GM21529 (cell line): ENCODE results near the gene ZBTB38.

Experiments
- ATAC-seq: cut with Tn5 transposase; IDR thresholded peaks from one replicate; pipeline ENCODE4 v1.9.1; 2021; ENCODE audit not compliant: unreplicated experiment

Gene ZBTB38

GRCh38 chr3:141401573-141402475 lies 33.5 kb downstream of the ZBTB38 start:
- ATAC-seq: peak; percentile 44

GRCh38 chr3:141402476-141403171 lies 34.3 kb downstream of the ZBTB38 start:
- peak; percentile 42 for ATAC-seq

- ATAC-seq: no peak
These were observed 35.3 kb downstream of the ZBTB38 start for GRCh38 chr3:141403576-141403975.

- no peak for ATAC-seq
These were observed 36.7 kb downstream of the ZBTB38 start for GRCh38 chr3:141405025-141405424.

- no peak for ATAC-seq
These were observed 37.3 kb downstream of the ZBTB38 start for GRCh38 chr3:141405591-141405990.

GRCh38 chr3:141406265-141406664 lies 38.0 kb downstream of the ZBTB38 start:
- ATAC-seq: no peak

- no peak for ATAC-seq
These were observed 38.7 kb downstream of the ZBTB38 start for GRCh38 chr3:141407047-141407446.

GRCh38 chr3:141407825-141408224 lies 39.5 kb downstream of the ZBTB38 start:
- ATAC-seq: no peak

- ATAC-seq: no peak
These were observed 40.3 kb downstream of the ZBTB38 start for GRCh38 chr3:141408596-141408995.

GRCh38 chr3:141409940-141410241 lies 41.6 kb downstream of the ZBTB38 start:
- no peak for ATAC-seq

GRCh38 chr3:141410408-141410807 lies 42.1 kb downstream of the ZBTB38 start:
- ATAC-seq: no peak

- ATAC-seq: peak; percentile 20
These were observed 42.5 kb downstream of the ZBTB38 start for GRCh38 chr3:141410846-141411245.

- ATAC-seq: peak; percentile 50
These were observed 43.0 kb downstream of the ZBTB38 start for GRCh38 chr3:141411251-141411771.

GRCh38 chr3:141412087-141412935 lies 44.0 kb downstream of the ZBTB38 start:
- ATAC-seq: no peak

- no peak for ATAC-seq
These were observed 44.6 kb downstream of the ZBTB38 start for GRCh38 chr3:141412936-141413354.

GRCh38 chr3:141413391-141413790 lies 45.1 kb downstream of the ZBTB38 start:
- ATAC-seq: no peak

- no peak for ATAC-seq
These were observed 45.7 kb downstream of the ZBTB38 start for GRCh38 chr3:141413801-141414689.

GRCh38 chr3:141414800-141415462 lies 46.6 kb downstream of the ZBTB38 start:
- no peak for ATAC-seq

GRCh38 chr3:141415953-141416352 lies 47.6 kb downstream of the ZBTB38 start:
- no peak for ATAC-seq
